MCF 10A (cell line): ENCODE data around the gene MRPS24. TPM values are rescaled to one million over a fixed set of nuclear protein-coding genes. Genes with fewer than 3 reads are reported as not detected.

ENCODE experiments used
- BruUV-seq: library from RNA; stranded (reverse); fragments of 400-500 nt; replicated peaks from 2 replicates; lab custom pipeline; 2021; lab: Mats Ljungman, UMichigan
- CTCF ChIA-PET: fragments of 300-600 bp; sonication (Branson Sonifier 250); formaldehyde crosslinking; extraction: SDS; loops from one replicate; lab custom pipeline; 2021; ENCODE audit warnings: antibody characterized with exemption, inconsistent platforms; lab: Yijun Ruan, JAX
- POLR2A ChIA-PET: fragments of 300-600, 350-650 bp; sonication (Branson Sonifier 250); formaldehyde crosslinking; extraction: SDS; loops from one replicate; lab custom pipeline; 2020; ENCODE audit warnings: antibody characterized with exemption, inconsistent platforms; lab: Yijun Ruan, JAX
- DNase-seq: peaks from one replicate; pipeline ENCODE4 v3.0.0-alpha.2; 2018; ENCODE audit not compliant: unreplicated experiment
- H3K27ac Mint-ChIP-seq: one replicate; pipeline ENCODE4 v1.8.0; 2022; ENCODE audit warnings: mild to moderate bottlenecking, low read depth, mixed read lengths; ENCODE audit not compliant: unreplicated experiment
- H3K27me3 Mint-ChIP-seq: one replicate; pipeline ENCODE4 v1.8.0; 2022; ENCODE audit warnings: mixed read lengths; ENCODE audit not compliant: insufficient read depth, unreplicated experiment
- H3K36me3 Mint-ChIP-seq: one replicate; pipeline ENCODE4 v1.8.0; 2022; ENCODE audit warnings: mild to moderate bottlenecking, moderate library complexity, mixed read lengths; ENCODE audit not compliant: insufficient read depth, unreplicated experiment
- H3K4me1 Mint-ChIP-seq: one replicate; pipeline ENCODE4 v1.8.0; 2022; ENCODE audit warnings: mixed read lengths; ENCODE audit not compliant: insufficient read depth, unreplicated experiment
- H3K4me3 Mint-ChIP-seq: one replicate; pipeline ENCODE4 v1.8.0; 2022; ENCODE audit warnings: mild to moderate bottlenecking, moderate library complexity, mixed read lengths; ENCODE audit not compliant: unreplicated experiment
- H3K9me3 Mint-ChIP-seq: one replicate; pipeline ENCODE4 v1.8.0; 2022; ENCODE audit warnings: mixed read lengths; ENCODE audit not compliant: unreplicated experiment
- intact Hi-C: fragments of 100-400 bp; cut with micrococcal nuclease; formaldehyde crosslinking; loops from 2 replicates; pipeline ENCODE4 v1.14.1; 2022
- total RNA-seq: library from RNA; stranded (reverse); gene quantifications from 2 replicates; pipeline ENCODE4 v1.2.3, GENCODE V29; 2022
- TF ChIP-seq, protein P1 (sequence below): fragments of 200-600 bp; IDR thresholded peaks from one replicate; pipeline ENCODE4 v1.8.0; 2022; ENCODE audit warnings: antibody characterized with exemption, mild to moderate bottlenecking; ENCODE audit not compliant: unreplicated experiment

The MRPS24 gene
- total RNA-seq, 1 experiment from 2014 or later, result 188 TPM

DNA sequence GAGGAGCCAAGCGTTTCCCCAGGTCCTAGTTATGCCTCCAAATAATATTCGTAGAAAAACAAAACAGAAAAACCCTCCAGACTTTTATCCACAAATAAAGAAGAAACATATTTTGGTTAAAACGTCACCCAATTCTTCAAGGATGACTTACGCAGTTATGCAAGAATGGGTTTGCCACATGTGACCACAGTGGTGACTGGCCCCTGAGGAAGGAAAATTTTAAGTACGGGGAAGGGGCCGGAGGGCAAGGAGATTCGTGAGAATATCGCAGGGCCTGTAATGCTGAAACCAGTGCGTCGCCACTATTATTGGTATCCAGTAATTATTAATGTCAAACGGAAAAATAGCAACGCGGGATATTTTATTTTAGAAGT is 537 bp upstream of the MRPS24 start:
- intact Hi-C loops, result no loop called here
- TF ChIP-seq, protein P1, sequence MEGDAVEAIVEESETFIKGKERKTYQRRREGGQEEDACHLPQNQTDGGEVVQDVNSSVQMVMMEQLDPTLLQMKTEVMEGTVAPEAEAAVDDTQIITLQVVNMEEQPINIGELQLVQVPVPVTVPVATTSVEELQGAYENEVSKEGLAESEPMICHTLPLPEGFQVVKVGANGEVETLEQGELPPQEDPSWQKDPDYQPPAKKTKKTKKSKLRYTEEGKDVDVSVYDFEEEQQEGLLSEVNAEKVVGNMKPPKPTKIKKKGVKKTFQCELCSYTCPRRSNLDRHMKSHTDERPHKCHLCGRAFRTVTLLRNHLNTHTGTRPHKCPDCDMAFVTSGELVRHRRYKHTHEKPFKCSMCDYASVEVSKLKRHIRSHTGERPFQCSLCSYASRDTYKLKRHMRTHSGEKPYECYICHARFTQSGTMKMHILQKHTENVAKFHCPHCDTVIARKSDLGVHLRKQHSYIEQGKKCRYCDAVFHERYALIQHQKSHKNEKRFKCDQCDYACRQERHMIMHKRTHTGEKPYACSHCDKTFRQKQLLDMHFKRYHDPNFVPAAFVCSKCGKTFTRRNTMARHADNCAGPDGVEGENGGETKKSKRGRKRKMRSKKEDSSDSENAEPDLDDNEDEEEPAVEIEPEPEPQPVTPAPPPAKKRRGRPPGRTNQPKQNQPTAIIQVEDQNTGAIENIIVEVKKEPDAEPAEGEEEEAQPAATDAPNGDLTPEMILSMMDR, result no peak
- H3K9me3 Mint-ChIP-seq, result no peaks in the 10 kb centered on the region
- ChIA-PET POLR2A (interaction anchor here (0.6 to 2.3 kb wide), 19 partner anchors 9 to 938 kb away, joined by 3 to 29 read pairs (median 3); partner anchors contain the start of genes COA1, MRPL32, PSMA2 and STK17A), CTCF (interaction anchor here (0.7 kb wide), 1 partner anchor 26 kb away, joined by 3 read pairs; no protein-coding TSS in a partner anchor)
- DNase-seq, result peak; percentile 87
- H3K27me3 Mint-ChIP-seq, result no peaks in the 10 kb centered on the region
- BruUV-seq, result TSS peak; percentile 88
- H3K27ac Mint-ChIP-seq, result peak overlapping the region; percentile 99
- H3K36me3 Mint-ChIP-seq, result peaks cover 33% of the 10 kb centered on the region
- H3K4me3 Mint-ChIP-seq, result peak overlapping the region; percentile 91
- H3K4me1 Mint-ChIP-seq, result peaks cover 36% of the 10 kb centered on the region

DNA sequence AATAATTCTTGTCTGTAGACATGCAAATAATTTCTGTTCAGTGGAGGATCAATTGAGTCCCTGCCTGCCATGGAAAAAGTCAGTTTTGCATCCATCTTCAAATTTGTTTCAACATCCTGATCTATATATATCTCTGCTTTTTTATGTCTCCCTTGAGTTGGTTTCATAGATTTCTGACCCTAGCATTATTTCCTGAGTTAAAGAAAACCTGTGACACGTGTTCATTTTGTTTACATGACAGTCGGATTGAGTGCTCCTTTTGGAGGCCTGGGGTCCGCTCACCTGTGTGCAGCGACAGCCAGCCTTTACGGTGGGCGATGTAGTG is 674 bp downstream of the MRPS24 start:
- Mint-ChIP-seq H3K4me3 (peak overlapping the region; percentile 91), H3K4me1 (peaks cover 29% of the 10 kb centered on the region), H3K27me3 (no peaks in the 10 kb centered on the region), H3K27ac (peak overlapping the region; percentile 99), H3K36me3 (peaks cover 33% of the 10 kb centered on the region), H3K9me3 (no peaks in the 10 kb centered on the region)
- intact Hi-C loops, result no loop called here
- TSS peak; percentile 32 for BruUV-seq
- DNase-seq, result no peak
- CTCF ChIA-PET, result interaction anchor here (0.6 kb wide), 1 partner anchor 938 kb away, joined by 3 read pairs; no protein-coding TSS in a partner anchor
- POLR2A ChIA-PET, result interaction anchor here (0.6 to 2.3 kb wide), 12 partner anchors 13 to 936 kb away, joined by 3 to 29 read pairs (median 5); partner anchors contain the start of genes COA1, MRPL32 and PSMA2
- TF ChIP-seq, protein P1, result no peak

DNA sequence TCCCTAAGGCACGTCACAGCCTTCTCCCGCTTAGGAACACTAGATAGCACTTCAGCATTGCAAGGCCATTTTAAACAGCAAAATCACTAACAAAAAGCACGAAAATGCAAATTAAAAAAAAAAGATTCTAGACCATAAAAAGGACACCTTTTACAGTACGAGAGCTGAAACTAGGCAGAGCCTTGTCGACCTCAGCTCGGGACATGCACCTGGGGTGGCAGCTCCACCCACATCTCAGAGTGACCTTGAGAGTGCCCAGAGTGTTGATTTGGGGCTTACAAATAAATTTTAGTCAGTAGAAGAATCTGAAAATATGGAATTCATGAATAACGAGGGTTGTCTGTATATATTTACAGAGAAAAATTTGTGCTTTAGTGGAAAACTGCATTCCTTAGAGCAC is 1.1 kb downstream of the MRPS24 start:
- H3K36me3 Mint-ChIP-seq, result peaks cover 28% of the 10 kb centered on the region
- H3K9me3 Mint-ChIP-seq, result no peaks in the 10 kb centered on the region
- H3K4me3 Mint-ChIP-seq, result peak overlapping the region; percentile 91
- H3K4me1 Mint-ChIP-seq, result peaks cover 24% of the 10 kb centered on the region
- no peaks in the 10 kb centered on the region for H3K27me3 Mint-ChIP-seq
- no TSS peak for BruUV-seq
- intact Hi-C loops, result no loop called here
- peak overlapping the region; percentile 99 for H3K27ac Mint-ChIP-seq
- POLR2A ChIA-PET, result interaction anchor here (0.6 to 2.3 kb wide), 10 partner anchors 13 to 936 kb away, joined by 3 to 29 read pairs (median 5); partner anchors contain the start of genes COA1, MRPL32 and PSMA2
- CTCF ChIA-PET, result interaction anchor here (0.6 to 0.7 kb wide), 2 partner anchors 107 to 937 kb away, joined by 3 read pairs; no protein-coding TSS in a partner anchor
- DNase-seq, result no peak
- TF ChIP-seq, protein P1, result no peak

DNA sequence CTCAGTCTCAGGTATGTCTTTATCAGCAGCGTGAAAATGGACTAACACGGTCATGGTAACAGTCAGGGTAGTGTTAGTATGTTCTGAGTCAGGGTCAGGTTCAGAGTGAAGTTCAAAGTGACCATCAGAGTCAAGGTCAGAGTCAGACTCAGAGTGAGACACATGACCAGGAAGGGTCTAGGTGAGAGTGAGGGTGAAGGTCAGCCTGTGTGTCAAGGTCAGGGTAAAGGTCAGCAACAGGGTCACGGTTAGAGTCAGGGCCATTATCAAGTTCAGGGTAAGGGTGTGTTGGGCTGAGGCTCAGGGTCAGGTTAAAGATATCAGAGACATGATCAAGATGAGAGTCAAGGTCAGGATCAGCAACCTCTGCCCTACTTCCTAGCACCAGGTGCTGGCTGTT is 4.0 kb downstream of the MRPS24 start:
- ChIA-PET POLR2A (no interaction called here), CTCF (interaction anchor here (1.6 kb wide), 1 partner anchor 29 kb away, joined by 3 read pairs; no protein-coding TSS in a partner anchor)
- TF ChIP-seq, protein P1, result no peak
- Mint-ChIP-seq H3K36me3 (peaks cover 24% of the 10 kb centered on the region), H3K4me1 (peaks cover 4% of the 10 kb centered on the region), H3K27me3 (no peaks in the 10 kb centered on the region), H3K9me3 (no peaks in the 10 kb centered on the region), H3K4me3 (no peak overlapping the region), H3K27ac (no peak overlapping the region)
- no TSS peak for BruUV-seq
- intact Hi-C loops, result no loop called here
- no peak for DNase-seq
